Osteocyte (in vitro differentiated cells): ENCODE data around the gene TNK2. TPM values are rescaled to one million over a fixed set of nuclear protein-coding genes. Genes with fewer than 3 reads are reported as not detected.
"Not testable (repeated sequence)": the region's sequence is repeated elsewhere in the genome, so short reads cannot be mapped to it uniquely, and the experiment has no call there.

ENCODE experiments used
- DNase-seq: peaks from one replicate; pipeline ENCODE4 v3.0.0; 2021; ENCODE audit warnings: mixed read lengths; ENCODE audit not compliant: unreplicated experiment; ENCODE audit errors: extremely low spot score
- H3K27ac Mint-ChIP-seq: one replicate; pipeline ENCODE4 v1.8.0; 2021; ENCODE audit warnings: mild to moderate bottlenecking, mixed read lengths; ENCODE audit not compliant: unreplicated experiment
- H3K27me3 Mint-ChIP-seq: one replicate; pipeline ENCODE4 v1.8.0; 2021; ENCODE audit warnings: mixed read lengths; ENCODE audit not compliant: unreplicated experiment
- H3K36me3 Mint-ChIP-seq: one replicate; pipeline ENCODE4 v1.8.0; 2021; ENCODE audit warnings: mixed read lengths; ENCODE audit not compliant: unreplicated experiment
- H3K4me1 Mint-ChIP-seq: one replicate; pipeline ENCODE4 v1.8.0; 2021; ENCODE audit warnings: mixed read lengths; ENCODE audit not compliant: unreplicated experiment
- H3K4me3 Mint-ChIP-seq: one replicate; pipeline ENCODE4 v1.8.0; 2021; ENCODE audit warnings: mild to moderate bottlenecking, moderate library complexity, mixed read lengths; ENCODE audit not compliant: unreplicated experiment
- H3K9me3 Mint-ChIP-seq: one replicate; pipeline ENCODE4 v1.8.0; 2021; ENCODE audit warnings: mixed read lengths; ENCODE audit not compliant: unreplicated experiment
- total RNA-seq: library from RNA; stranded (reverse); gene quantifications from 2 replicates; pipeline ENCODE4 v1.2.1, GENCODE V29; 2021
- TF ChIP-seq, protein P1 (sequence below): fragments of 200-600 bp; sonication (generic); IDR thresholded peaks from 2 replicates; pipeline ENCODE4 v1.5.0; 2021; ENCODE audit warnings: antibody characterized with exemption, mild to moderate bottlenecking, moderate library complexity

TNK2 gene
- total RNA-seq, 1 donor from 2014 or later: 54.2 TPM

DNA sequence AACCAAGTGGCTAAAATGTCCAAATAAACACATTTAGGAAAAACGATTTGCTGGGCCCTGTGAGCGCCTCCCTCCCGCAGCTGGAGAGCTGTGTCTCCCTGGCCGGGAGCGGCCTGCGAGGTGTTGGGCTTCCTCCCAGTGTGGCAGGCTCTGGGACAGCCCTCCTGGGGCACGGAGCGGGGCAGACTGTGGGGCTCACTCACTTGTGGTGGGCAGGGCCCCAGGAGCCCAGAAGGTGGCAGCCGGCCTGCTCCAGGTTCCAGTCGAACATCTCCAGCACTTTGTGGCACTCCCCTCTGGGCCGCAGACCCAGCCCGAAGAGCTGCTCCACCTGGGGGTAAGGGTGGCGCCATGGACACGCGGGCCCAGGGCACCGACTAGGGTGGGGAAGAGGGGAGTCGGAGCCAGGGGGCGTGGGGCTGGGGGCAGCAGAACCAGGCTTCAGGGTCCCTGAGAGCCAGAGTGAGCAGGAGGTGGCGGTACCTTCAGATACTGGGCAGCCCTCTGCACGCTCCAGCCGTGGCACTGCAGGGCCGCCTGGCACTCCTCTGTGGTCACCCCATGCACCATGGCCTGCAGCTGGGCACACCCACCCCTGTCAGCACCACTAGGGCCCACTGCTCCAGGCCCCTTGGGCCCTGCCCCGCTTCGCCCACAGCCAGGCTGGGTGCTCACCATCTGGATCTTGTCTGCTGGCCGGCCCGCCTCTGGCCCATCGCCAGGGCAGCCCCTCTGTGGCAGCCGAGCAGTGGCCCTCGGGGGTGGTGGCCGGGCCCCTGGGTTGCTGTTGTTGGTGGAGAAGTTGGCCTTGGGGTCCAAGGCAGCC lies 41.5 kb downstream of the TNK2 start:
- H3K4me1 Mint-ChIP-seq: peaks cover 7% of the 10 kb centered on the region
- DNase-seq: no peak
- TF ChIP-seq, protein P1, sequence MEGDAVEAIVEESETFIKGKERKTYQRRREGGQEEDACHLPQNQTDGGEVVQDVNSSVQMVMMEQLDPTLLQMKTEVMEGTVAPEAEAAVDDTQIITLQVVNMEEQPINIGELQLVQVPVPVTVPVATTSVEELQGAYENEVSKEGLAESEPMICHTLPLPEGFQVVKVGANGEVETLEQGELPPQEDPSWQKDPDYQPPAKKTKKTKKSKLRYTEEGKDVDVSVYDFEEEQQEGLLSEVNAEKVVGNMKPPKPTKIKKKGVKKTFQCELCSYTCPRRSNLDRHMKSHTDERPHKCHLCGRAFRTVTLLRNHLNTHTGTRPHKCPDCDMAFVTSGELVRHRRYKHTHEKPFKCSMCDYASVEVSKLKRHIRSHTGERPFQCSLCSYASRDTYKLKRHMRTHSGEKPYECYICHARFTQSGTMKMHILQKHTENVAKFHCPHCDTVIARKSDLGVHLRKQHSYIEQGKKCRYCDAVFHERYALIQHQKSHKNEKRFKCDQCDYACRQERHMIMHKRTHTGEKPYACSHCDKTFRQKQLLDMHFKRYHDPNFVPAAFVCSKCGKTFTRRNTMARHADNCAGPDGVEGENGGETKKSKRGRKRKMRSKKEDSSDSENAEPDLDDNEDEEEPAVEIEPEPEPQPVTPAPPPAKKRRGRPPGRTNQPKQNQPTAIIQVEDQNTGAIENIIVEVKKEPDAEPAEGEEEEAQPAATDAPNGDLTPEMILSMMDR: no peak
- no peak overlapping the region for H3K27ac Mint-ChIP-seq
- no peaks in the 10 kb centered on the region for H3K27me3 Mint-ChIP-seq
- peaks cover 8% of the 10 kb centered on the region for H3K36me3 Mint-ChIP-seq
- no peaks in the 10 kb centered on the region for H3K9me3 Mint-ChIP-seq
- no peak overlapping the region for H3K4me3 Mint-ChIP-seq

DNA sequence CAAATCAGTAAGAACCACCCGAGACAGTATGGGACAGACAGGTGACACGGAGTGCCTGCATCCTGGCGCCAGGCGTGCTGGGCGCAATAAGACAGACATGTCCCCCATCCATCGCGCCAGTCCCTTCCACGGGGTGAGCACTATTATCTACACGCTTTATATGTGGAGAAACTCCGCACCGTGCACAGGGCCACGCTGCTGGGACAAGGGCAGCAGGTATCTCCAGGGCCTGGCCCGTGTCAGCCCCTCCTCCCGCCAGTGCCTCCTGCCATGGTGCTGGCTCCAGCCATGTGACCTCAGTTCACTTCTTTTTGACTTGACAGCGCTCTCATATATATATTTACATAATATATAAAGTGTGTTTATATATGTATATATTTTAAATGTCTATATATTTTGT lies 42.6 kb downstream of the TNK2 start:
- Mint-ChIP-seq H3K27me3 (no peaks in the 10 kb centered on the region), H3K4me1 (peaks cover 7% of the 10 kb centered on the region), H3K36me3 (peaks cover 8% of the 10 kb centered on the region), H3K27ac (no peak overlapping the region), H3K4me3 (no peak overlapping the region), H3K9me3 (no peaks in the 10 kb centered on the region)
- DNase-seq: no peak
- TF ChIP-seq, protein P1: no peak

DNA sequence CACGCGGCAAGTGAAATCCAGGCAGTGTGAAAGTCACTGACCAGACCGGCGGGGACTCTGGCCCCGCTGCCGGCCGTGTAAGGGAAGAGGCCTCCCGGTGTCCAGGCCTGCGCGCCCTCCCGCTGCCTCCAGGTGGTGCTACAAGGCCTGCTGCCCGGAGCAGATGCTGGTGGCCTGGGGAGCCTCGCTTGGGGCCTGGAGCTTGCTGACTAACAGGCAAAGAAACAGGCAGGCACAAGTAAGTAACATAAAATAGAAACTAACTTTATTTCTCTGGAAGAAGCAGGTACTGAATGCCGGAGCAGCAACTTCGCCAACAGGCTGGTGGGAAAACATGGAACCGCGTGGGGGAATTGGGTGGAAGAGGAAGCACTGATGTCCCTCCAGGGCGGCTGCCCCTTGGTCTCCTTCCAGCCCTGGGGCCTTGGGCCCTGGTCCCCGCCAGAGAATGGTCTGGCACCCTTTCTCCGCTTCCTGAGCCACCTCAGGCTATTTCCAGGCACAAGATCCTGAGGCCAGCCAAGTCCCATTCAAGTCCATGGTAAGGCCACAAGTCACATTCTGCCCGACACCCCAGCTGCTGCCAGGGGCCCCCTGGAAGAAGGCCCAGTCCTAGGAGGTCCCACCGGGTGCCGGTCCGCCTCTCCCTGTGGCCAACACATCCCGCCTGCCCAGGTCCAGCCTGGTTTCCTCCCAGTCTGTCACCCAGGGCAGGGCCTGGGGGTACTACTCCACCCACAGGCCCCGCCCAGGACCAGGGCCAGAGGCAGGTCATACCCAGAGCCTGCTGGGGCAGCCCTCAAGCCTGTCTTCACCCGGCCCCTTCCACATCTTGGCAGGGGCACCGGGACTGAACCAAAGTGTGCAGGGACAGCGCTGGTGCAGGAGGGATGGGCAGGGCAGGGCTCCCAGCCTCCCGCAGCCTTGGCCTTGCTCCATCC lies 45.0 kb downstream of the TNK2 start:
- Mint-ChIP-seq H3K36me3 (peaks cover 5% of the 10 kb centered on the region), H3K4me3 (no peak overlapping the region), H3K4me1 (peaks cover 8% of the 10 kb centered on the region), H3K27me3 (no peaks in the 10 kb centered on the region), H3K27ac (peak overlapping the region; percentile 12), H3K9me3 (no peaks in the 10 kb centered on the region)
- TF ChIP-seq, protein P1: peak; percentile 96
- DNase-seq: peak; percentile 96

DNA sequence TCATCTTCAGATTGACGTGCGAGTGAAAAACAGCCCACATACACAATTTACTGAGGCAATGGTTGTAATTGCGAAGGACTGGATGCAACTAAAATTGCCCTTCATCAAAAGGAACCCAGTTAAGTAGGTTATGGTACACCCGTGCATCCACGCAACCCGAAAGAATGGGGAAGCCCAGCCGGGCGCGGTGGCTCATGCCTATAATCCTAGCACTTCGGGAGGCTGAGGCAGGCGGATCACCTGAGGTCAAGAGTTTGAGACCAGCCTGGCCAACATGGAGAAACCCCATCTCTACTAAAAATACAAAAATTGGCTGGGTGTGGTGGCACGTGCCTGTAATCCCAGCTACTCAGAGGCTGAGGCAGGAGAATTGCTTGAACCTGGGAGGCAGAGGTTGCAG lies 46.0 kb downstream of the TNK2 start:
- not testable (repeated sequence) for H3K36me3 Mint-ChIP-seq, H3K4me1 Mint-ChIP-seq, H3K4me3 Mint-ChIP-seq

DNA sequence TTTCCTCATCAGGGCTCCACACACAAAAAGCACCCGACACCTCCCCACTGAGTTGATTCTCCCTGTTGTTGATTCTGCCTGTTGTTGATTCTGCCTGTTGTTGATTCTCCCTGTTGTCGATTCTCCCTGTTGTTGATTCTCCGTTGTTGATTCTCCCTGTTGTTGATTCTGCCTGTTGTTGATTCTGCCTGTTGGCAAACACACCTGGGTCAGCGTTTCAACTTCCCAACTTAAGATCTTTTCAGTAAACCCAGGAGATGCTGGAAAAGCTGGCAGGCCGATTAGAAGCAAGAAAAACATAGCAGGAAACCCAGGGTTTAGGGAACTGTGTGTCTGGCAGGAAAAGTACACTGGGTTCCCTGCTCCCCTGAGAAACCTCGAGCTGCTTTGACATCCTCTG lies 47.9 kb downstream of the TNK2 start:
- no peak overlapping the region for H3K4me3 Mint-ChIP-seq
- H3K9me3 Mint-ChIP-seq: no peaks in the 10 kb centered on the region
- no peak overlapping the region for H3K27ac Mint-ChIP-seq
- TF ChIP-seq, protein P1: no peak
- no peak for DNase-seq
- no peaks in the 10 kb centered on the region for H3K27me3 Mint-ChIP-seq
- peaks cover 8% of the 10 kb centered on the region for H3K4me1 Mint-ChIP-seq
- H3K36me3 Mint-ChIP-seq: peaks cover 2% of the 10 kb centered on the region

More for the DNA sequence above, 46.0 kb downstream of the TNK2 start:
- not testable (repeated sequence) for H3K9me3 Mint-ChIP-seq, H3K27me3 Mint-ChIP-seq, DNase-seq, H3K27ac Mint-ChIP-seq
